Stimulated activated CD4-positive, alpha-beta T cell treated with anti-CD3 and anti-CD28 coated beads, Interleukin-2, amount 100 ng/mL, for 24 hours (primary cell): ENCODE results near the gene TIAM2.

ENCODE experiments used
- DNase-seq, 2 donors: peaks; one replicate each; pipeline ENCODE4 v3.0.0-alpha.2; 2020

Gene TIAM2

GRCh38 chr6:155026022-155026705 is 31.0 kb downstream of the TIAM2 start:
- DNase-seq: no peak

- no peak for DNase-seq
Observed at GRCh38 chr6:155026706-155027045, 31.6 kb downstream of the TIAM2 start.

- DNase-seq: no peak
Observed at GRCh38 chr6:155030148-155030720, 35.1 kb downstream of the TIAM2 start.

GRCh38 chr6:155031091-155031490 is 36.0 kb downstream of the TIAM2 start:
- no peak for DNase-seq

GRCh38 chr6:155033021-155033791 is 38.1 kb downstream of the TIAM2 start:
- DNase-seq: no peak

GRCh38 chr6:155036907-155037306 is 41.8 kb downstream of the TIAM2 start:
- no peak for DNase-seq

- DNase-seq: no peak
Observed at GRCh38 chr6:155038104-155038503, 43.0 kb downstream of the TIAM2 start.

- DNase-seq: no peak
Observed at GRCh38 chr6:155038527-155038926, 43.4 kb downstream of the TIAM2 start.

GRCh38 chr6:155039618-155040017 is 44.5 kb downstream of the TIAM2 start:
- no peak for DNase-seq

- no peak for DNase-seq
Observed at GRCh38 chr6:155040154-155040553, 45.0 kb downstream of the TIAM2 start.

GRCh38 chr6:155040901-155041650 is 46.0 kb downstream of the TIAM2 start:
- no peak for DNase-seq

GRCh38 chr6:155041741-155042279 is 46.7 kb downstream of the TIAM2 start:
- DNase-seq: no peak

GRCh38 chr6:155042983-155043382 is 47.9 kb downstream of the TIAM2 start:
- no peak for DNase-seq

GRCh38 chr6:155045561-155046404 is 50.7 kb downstream of the TIAM2 start:
- no peak for DNase-seq

GRCh38 chr6:155047523-155047922 is 52.4 kb downstream of the TIAM2 start:
- DNase-seq: no peak

GRCh38 chr6:155050311-155050710 is 55.2 kb downstream of the TIAM2 start:
- peak; percentile 28 to 42 for DNase-seq

GRCh38 chr6:155054491-155055250 is 59.6 kb downstream of the TIAM2 start:
- DNase-seq: no peak

- no peak for DNase-seq
Observed at GRCh38 chr6:155055729-155056128, 60.6 kb downstream of the TIAM2 start.

GRCh38 chr6:155056756-155057155 is 61.6 kb downstream of the TIAM2 start:
- no peak for DNase-seq

- no peak for DNase-seq
Observed at GRCh38 chr6:155061381-155061780, 66.3 kb downstream of the TIAM2 start.

GRCh38 chr6:155062866-155063341 is 67.8 kb downstream of the TIAM2 start:
- DNase-seq: no peak
